ENCODE data around the gene HS6ST3. TPM values are rescaled to one million over a fixed set of nuclear protein-coding genes. Genes with fewer than 3 reads are reported as not detected.

HS6ST3 gene
- total RNA-seq, 1 experiment from 2014 or later, result 1.2 TPM

DNA sequence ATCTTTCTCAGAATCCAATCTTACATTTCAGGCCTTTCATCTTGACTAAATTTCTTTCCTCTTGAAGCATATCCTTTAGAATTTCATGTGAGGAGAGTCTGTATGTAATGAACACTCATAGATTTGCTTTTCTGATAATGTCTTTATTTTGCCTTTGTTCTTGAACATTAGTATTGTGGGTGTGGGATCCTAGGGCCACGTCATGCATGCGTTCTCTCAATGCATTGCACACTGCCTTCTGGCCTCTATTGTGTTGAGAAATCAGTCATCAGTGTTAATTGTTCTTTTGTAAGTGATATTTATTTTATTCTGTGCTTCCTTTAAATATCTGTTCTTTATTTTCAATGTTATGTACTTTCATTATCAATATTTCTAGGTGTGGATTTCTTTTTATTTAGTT lies 539.4 kb downstream of the HS6ST3 start (continued):
- TF ChIP-seq, protein P1, sequence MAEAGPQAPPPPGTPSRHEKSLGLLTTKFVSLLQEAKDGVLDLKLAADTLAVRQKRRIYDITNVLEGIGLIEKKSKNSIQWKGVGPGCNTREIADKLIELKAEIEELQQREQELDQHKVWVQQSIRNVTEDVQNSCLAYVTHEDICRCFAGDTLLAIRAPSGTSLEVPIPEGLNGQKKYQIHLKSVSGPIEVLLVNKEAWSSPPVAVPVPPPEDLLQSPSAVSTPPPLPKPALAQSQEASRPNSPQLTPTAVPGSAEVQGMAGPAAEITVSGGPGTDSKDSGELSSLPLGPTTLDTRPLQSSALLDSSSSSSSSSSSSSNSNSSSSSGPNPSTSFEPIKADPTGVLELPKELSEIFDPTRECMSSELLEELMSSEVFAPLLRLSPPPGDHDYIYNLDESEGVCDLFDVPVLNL (CRISPR knock-in tag; IDR thresholded peaks at IDR 0.05; ENCODE audit: borderline replicate concordance, low read depth), result no peak
- TF ChIP-seq, protein P2, sequence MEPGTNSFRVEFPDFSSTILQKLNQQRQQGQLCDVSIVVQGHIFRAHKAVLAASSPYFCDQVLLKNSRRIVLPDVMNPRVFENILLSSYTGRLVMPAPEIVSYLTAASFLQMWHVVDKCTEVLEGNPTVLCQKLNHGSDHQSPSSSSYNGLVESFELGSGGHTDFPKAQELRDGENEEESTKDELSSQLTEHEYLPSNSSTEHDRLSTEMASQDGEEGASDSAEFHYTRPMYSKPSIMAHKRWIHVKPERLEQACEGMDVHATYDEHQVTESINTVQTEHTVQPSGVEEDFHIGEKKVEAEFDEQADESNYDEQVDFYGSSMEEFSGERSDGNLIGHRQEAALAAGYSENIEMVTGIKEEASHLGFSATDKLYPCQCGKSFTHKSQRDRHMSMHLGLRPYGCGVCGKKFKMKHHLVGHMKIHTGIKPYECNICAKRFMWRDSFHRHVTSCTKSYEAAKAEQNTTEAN (CRISPR knock-in tag; IDR thresholded peaks at IDR 0.05), result no peak
- TF ChIP-seq MYBL2 (CRISPR knock-in tag; IDR thresholded peaks at IDR 0.05), result no peak
- TF ChIP-seq, protein P3, sequence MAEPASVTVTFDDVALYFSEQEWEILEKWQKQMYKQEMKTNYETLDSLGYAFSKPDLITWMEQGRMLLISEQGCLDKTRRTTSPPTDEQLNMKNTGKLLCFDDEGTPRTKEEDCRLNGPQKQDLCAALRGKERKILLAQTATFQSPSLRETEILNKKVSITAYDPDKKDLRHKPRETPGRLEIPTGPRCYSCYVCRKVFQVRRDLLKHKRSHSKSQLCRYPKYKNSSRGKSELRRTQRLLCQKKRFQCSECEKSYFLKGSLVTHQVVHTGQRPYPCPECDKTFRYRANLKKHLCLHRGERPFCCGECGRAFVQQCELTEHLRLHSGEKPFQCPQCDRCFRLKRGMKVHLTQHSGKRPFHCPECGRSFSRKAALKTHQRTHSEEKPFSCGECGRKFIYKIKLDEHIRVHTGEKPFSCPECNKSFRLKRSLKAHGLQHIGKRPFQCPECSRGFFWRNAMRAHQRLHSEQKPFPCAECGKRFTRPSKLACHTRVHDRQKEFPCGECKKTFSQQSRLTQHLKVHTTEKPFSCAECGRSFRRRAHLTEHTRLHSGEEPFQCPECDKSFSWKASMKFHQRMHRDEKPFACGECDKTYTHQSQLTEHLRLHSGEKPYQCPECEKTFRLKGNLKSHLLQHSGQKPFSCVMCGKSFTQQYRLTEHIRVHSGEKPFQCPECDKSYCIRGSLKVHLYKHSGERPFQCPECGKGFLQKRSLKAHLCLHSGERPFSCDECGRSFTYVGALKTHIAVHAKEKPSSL (CRISPR knock-in tag; conservative IDR thresholded peaks at IDR 0.05), result no peak
- TF ChIP-seq, protein P4, sequence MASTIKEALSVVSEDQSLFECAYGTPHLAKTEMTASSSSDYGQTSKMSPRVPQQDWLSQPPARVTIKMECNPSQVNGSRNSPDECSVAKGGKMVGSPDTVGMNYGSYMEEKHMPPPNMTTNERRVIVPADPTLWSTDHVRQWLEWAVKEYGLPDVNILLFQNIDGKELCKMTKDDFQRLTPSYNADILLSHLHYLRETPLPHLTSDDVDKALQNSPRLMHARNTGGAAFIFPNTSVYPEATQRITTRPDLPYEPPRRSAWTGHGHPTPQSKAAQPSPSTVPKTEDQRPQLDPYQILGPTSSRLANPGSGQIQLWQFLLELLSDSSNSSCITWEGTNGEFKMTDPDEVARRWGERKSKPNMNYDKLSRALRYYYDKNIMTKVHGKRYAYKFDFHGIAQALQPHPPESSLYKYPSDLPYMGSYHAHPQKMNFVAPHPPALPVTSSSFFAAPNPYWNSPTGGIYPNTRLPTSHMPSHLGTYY (CRISPR knock-in tag; IDR thresholded peaks at IDR 0.05), result no peak
- TF ChIP-seq SP1 (CRISPR knock-in tag; conservative IDR thresholded peaks at IDR 0.05), result no peak
- no peak for TF ChIP-seq ZNF423 (CRISPR knock-in tag; IDR thresholded peaks at IDR 0.05)
- no peak for TF ChIP-seq CREM (CRISPR knock-in tag; IDR thresholded peaks at IDR 0.05)

DNA sequence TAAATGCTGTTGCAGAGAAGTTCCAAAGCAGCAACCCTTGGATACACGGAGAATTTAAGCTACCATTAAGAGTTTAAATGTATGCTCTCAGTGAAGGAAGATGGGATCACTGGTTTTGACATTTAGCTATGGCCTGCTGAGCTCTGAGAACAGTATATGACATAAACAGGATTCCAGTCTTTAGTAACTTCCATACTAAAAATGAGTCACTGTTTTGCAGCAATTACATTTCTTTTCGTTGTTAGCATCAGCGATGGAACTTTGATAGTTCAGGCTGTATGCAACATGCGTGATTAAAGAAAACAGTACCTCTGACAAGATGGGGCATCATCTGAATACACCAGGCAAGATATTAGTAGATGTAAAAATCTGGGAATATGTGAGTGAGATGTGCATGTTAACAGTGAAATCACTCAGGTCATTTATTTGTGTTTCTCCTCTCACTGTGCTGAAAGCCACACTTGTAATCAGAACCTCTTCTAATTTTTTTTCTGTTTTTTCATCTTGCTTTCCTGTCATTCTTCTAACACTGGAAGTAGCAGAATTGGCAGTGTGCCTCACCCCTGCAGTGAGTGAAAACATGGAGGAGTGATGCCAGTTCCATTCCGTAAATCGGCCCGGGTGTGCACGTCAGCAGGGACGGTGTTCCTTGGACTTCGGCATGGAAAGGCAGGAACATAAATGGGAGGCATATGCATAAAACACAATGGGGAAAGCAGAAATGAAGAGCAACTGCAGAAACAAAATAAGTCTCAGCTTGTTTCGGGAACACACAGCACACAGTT lies 542.8 kb downstream of the HS6ST3 start:
- CTCF ChIA-PET, result no interaction called here
- H3K4me1 Mint-ChIP-seq, result no peaks in the 10 kb centered on the region
- H3K27me3 Mint-ChIP-seq (ENCODE audit: low read depth), result no peaks in the 10 kb centered on the region
- no peaks in the 10 kb centered on the region for H3K36me3 Mint-ChIP-seq
- DNase-seq (ENCODE audit: low spot score) (no peak), ATAC-seq (no peak)
- H3K27ac Mint-ChIP-seq, result no peak overlapping the region
- no peak overlapping the region for H3K4me3 Mint-ChIP-seq
- POLR2A ChIA-PET, result no interaction called here
- no peaks in the 10 kb centered on the region for H3K9me3 Mint-ChIP-seq
- no peak for TF ChIP-seq IRF2 (CRISPR knock-in tag; IDR thresholded peaks at IDR 0.05; ENCODE audit: borderline replicate concordance, low read depth)
- TF ChIP-seq KAT7 (CRISPR knock-in tag; IDR thresholded peaks at IDR 0.05; ENCODE audit: borderline replicate concordance), result no peak
- TF ChIP-seq CREM (CRISPR knock-in tag; IDR thresholded peaks at IDR 0.05), result no peak
- TF ChIP-seq, protein P5, sequence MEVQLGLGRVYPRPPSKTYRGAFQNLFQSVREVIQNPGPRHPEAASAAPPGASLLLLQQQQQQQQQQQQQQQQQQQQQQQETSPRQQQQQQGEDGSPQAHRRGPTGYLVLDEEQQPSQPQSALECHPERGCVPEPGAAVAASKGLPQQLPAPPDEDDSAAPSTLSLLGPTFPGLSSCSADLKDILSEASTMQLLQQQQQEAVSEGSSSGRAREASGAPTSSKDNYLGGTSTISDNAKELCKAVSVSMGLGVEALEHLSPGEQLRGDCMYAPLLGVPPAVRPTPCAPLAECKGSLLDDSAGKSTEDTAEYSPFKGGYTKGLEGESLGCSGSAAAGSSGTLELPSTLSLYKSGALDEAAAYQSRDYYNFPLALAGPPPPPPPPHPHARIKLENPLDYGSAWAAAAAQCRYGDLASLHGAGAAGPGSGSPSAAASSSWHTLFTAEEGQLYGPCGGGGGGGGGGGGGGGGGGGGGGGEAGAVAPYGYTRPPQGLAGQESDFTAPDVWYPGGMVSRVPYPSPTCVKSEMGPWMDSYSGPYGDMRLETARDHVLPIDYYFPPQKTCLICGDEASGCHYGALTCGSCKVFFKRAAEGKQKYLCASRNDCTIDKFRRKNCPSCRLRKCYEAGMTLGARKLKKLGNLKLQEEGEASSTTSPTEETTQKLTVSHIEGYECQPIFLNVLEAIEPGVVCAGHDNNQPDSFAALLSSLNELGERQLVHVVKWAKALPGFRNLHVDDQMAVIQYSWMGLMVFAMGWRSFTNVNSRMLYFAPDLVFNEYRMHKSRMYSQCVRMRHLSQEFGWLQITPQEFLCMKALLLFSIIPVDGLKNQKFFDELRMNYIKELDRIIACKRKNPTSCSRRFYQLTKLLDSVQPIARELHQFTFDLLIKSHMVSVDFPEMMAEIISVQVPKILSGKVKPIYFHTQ (CRISPR knock-in tag; IDR thresholded peaks at IDR 0.05), result no peak
- TF ChIP-seq, protein P6, sequence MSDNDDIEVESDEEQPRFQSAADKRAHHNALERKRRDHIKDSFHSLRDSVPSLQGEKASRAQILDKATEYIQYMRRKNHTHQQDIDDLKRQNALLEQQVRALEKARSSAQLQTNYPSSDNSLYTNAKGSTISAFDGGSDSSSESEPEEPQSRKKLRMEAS (CRISPR knock-in tag; IDR thresholded peaks at IDR 0.05), result no peak
- TF ChIP-seq ZBTB21 (CRISPR knock-in tag; IDR thresholded peaks at IDR 0.05; ENCODE audit: borderline replicate concordance), result no peak
- TF ChIP-seq, protein P7, sequence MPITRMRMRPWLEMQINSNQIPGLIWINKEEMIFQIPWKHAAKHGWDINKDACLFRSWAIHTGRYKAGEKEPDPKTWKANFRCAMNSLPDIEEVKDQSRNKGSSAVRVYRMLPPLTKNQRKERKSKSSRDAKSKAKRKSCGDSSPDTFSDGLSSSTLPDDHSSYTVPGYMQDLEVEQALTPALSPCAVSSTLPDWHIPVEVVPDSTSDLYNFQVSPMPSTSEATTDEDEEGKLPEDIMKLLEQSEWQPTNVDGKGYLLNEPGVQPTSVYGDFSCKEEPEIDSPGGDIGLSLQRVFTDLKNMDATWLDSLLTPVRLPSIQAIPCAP (CRISPR knock-in tag; IDR thresholded peaks at IDR 0.05), result no peak
- TF ChIP-seq, protein P8, sequence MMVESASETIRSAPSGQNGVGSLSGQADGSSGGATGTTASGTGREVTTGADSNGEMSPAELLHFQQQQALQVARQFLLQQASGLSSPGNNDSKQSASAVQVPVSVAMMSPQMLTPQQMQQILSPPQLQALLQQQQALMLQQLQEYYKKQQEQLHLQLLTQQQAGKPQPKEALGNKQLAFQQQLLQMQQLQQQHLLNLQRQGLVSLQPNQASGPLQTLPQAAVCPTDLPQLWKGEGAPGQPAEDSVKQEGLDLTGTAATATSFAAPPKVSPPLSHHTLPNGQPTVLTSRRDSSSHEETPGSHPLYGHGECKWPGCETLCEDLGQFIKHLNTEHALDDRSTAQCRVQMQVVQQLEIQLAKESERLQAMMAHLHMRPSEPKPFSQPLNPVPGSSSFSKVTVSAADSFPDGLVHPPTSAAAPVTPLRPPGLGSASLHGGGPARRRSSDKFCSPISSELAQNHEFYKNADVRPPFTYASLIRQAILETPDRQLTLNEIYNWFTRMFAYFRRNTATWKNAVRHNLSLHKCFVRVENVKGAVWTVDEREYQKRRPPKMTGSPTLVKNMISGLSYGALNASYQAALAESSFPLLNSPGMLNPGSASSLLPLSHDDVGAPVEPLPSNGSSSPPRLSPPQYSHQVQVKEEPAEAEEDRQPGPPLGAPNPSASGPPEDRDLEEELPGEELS (CRISPR knock-in tag; IDR thresholded peaks at IDR 0.05), result no peak
- TF ChIP-seq OVOL2 (CRISPR knock-in tag; IDR thresholded peaks at IDR 0.05; ENCODE audit: borderline replicate concordance), result no peak
- no peak for TF ChIP-seq NFATC4 (CRISPR knock-in tag; IDR thresholded peaks at IDR 0.05)
- TF ChIP-seq ZNF263 (CRISPR knock-in tag; IDR thresholded peaks at IDR 0.05; ENCODE audit: low read depth), result no peak
- no peak for TF ChIP-seq ZNF232 (CRISPR knock-in tag; IDR thresholded peaks at IDR 0.05)
- no peak for TF ChIP-seq RELA (CRISPR knock-in tag; IDR thresholded peaks at IDR 0.05; ENCODE audit: borderline replicate concordance)
- TF ChIP-seq EMX1 (CRISPR knock-in tag; IDR thresholded peaks at IDR 0.05), result no peak
- TF ChIP-seq MXD4 (CRISPR knock-in tag; IDR thresholded peaks at IDR 0.05; ENCODE audit: borderline replicate concordance), result no peak
- TF ChIP-seq, protein P9, sequence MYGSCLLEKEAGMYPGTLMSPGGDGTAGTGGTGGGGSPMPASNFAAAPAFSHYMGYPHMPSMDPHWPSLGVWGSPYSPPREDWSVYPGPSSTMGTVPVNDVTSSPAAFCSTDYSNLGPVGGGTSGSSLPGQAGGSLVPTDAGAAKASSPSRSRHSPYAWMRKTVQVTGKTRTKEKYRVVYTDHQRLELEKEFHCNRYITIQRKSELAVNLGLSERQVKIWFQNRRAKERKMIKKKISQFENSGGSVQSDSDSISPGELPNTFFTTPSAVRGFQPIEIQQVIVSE (CRISPR knock-in tag; IDR thresholded peaks at IDR 0.05; ENCODE audit: borderline replicate concordance), result no peak

Data from WTC11 (cell line).